ENCODE data around the gene IQCK. TPM values are rescaled to one million over a fixed set of nuclear protein-coding genes. Genes with fewer than 3 reads are reported as not detected.
A peak's percentile ranks its signal among the peaks of the same experiment; 100 is the strongest.

IQCK gene
- polyA plus RNA-seq, 2 of the 4 experiments (the other 2 are of a cell fraction), result 10.3 to 15.6 TPM

DNA sequence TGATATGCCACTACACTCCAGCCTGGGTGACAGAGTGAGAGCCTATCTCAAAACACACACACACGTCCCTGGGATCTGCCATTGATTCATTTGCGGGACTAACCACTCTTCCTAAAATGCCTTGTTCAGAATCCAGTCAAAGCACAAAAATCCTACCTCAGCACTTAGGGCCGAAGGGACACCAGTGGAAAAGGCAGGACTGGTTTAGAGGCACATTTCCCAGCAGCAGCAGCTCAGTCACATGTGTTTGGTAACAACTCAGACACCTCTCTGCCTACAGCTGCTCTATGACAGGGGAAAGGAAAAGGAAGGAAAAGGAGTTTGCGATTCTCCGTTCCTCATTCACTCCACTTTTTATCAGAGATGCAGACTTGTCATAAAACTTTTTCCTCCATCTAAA, 12.2 kb upstream of the IQCK start:
- Histone ChIP-seq H3K4me2 (no peak overlapping the region), H3K27ac (no peak overlapping the region), H3K9me3 (no peaks in the 10 kb centered on the region), H3K4me1 (peaks cover 26% of the 10 kb centered on the region), H3K4me3 (no peak overlapping the region)
- ATAC-seq (no peak), FAIRE-seq (no peak), DNase-seq (ENCODE audit: low read depth in 1 of 2, low spot score in 1 of 2) (no peak)
- ChIA-PET POLR2A (interaction anchor here (0.9 kb wide), 1 partner anchor 179 kb away, joined by 4 read pairs; the partner anchor contains the start of gene GPRC5B), CTCF (interaction anchor here (0.6 to 2.6 kb wide), 3 partner anchors 12 to 181 kb away, joined by 3 to 7 read pairs (median 4); partner anchors contain the start of genes IQCK and KNOP1)
- 94% methylated on average over 5 of the region's 5 CpGs for WGBS (ENCODE audit: missing lambda C conversion rate)
- TF ChIP-seq FOSB (CRISPR knock-in tag; IDR thresholded peaks at IDR 0.05) (no peak), MAFK (IDR thresholded peaks at IDR 0.05; ENCODE audit: partially characterized antibody) (peak; percentile 52)

- TF ChIP-seq SREBF2 (IDR thresholded peaks at IDR 0.05) (no peak), CEBPB (IDR thresholded peaks at IDR 0.05) (no peak), MAFK (IDR thresholded peaks at IDR 0.05; ENCODE audit: partially characterized antibody) (no peak)
- H3K4me2 ChIP-seq, result no peak overlapping the region
- WGBS (ENCODE audit: missing lambda C conversion rate), result 95% methylated on average over 15 of the region's 15 CpGs
- no peak overlapping the region for H3K4me3 ChIP-seq
- DNase-seq (ENCODE audit: low read depth in 1 of 2, low spot score in 1 of 2) (no peak), ATAC-seq (no peak), FAIRE-seq (no peak)
- H3K9me3 ChIP-seq, result no peaks in the 10 kb centered on the region
- H3K4me1 ChIP-seq, result peaks cover 17% of the 10 kb centered on the region; the same call in 2 of the 3 replicates
- no peak overlapping the region for H3K27ac ChIP-seq
- ChIA-PET CTCF (interaction anchor here (1.1 kb wide), 1 partner anchor 677 kb away, joined by 4 read pairs; no protein-coding TSS in a partner anchor), POLR2A (interaction anchor here (0.9 kb wide), 1 partner anchor 11 kb away, joined by 3 read pairs; the partner anchor contains the start of genes IQCK and KNOP1)
Measured at GRCh38 chr16:19706846-19707245, 11.2 kb upstream of the IQCK start.

- no peak overlapping the region for H3K4me3 ChIP-seq
- ChIA-PET POLR2A (interaction anchor here (0.9 kb wide), 1 partner anchor 11 kb away, joined by 3 read pairs; the partner anchor contains the start of genes IQCK and KNOP1), CTCF (interaction anchor here (0.6 to 1.1 kb wide), 2 partner anchors 200 to 676 kb away, joined by 3 to 4 read pairs; no protein-coding TSS in a partner anchor)
- H3K27ac ChIP-seq, result peak overlapping the region in 1 of 2 experiments; percentile 7; a peak in 1 of 6 replicates
- no peak for FAIRE-seq
- no peak overlapping the region for H3K4me2 ChIP-seq
- ATAC-seq, result no peak
- no peak for TF ChIP-seq GATA3 (IDR thresholded peaks at IDR 0.05; ENCODE audit: borderline replicate concordance)
- no peak for TF ChIP-seq HOXB13 (CRISPR knock-in tag; IDR thresholded peaks at IDR 0.05; ENCODE audit: low read depth)
- no peak for TF ChIP-seq RNF2 (IDR thresholded peaks at IDR 0.05; ENCODE audit: borderline replicate concordance, low read depth)
- no peak for TF ChIP-seq ESRRA (IDR thresholded peaks at IDR 0.05; ENCODE audit: borderline replicate concordance, low read length)
- no peak for TF ChIP-seq HEYL (CRISPR knock-in tag; IDR thresholded peaks at IDR 0.05)
- TF ChIP-seq MYC (IDR thresholded peaks at IDR 0.05; ENCODE audit: borderline replicate concordance, low read length), result no peak
- TF ChIP-seq NFE2L2 (conservative IDR thresholded peaks at IDR 0.05; ENCODE audit: low read length), result no peak
- no peak for TF ChIP-seq TP53 (CRISPR knock-in tag; IDR thresholded peaks at IDR 0.05)
- H3K9me3 ChIP-seq, result no peaks in the 10 kb centered on the region
- 93% methylated on average over 8 of the region's 22 CpGs for WGBS (ENCODE audit: missing lambda C conversion rate)
- no peak for DNase-seq (ENCODE audit: low read depth in 1 of 2, low spot score in 1 of 2)
- peaks cover 17% of the 10 kb centered on the region; the same call in 2 of the 3 replicates for H3K4me1 ChIP-seq
Measured at GRCh38 chr16:19707569-19708295, 10.3 kb upstream of the IQCK start.

DNA sequence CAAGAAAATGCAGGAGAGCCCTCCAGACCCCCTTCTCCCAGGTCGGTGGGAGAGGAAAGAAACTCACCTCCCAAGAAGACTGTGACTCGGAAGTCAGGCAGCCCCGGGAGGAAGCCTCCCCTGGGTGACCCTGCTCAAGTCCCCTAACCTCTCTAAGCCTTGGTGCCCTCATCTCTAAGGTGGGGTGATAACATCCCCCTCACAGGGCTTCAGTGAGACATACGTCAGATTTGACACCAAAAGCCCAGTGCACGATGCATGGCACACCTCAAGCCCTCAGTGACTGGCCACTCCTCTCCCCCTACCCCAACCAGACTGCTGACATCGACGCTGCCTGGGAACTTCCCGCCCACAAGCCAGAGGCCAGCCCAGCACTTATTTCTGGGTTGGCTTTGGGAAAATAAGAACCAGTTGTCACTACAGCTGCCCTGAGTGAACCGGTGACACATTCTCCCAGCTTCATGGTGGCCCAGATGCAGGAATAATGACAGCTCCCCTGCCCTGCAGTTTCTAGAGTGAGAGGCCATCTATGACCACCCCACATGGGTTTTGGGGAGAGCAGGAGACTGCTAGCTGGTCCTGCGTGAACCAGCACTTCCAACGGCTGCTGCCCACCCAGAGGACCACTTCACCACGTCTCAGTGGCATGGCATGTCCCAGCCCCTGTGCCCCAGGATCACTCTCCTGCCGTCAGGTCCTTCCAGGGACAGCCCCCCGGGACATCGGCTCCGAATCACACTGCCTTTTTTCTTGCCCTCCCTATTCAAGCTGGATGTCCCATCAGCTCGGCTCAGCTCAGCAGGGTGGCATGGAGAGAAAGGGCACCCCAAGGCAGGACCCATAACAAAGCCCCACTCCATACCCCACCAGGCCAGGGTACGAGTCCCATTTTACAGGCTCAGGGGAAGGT, 9.5 kb upstream of the IQCK start:
- peak; percentile 15 to 18; a peak in 3 of 6 replicates for ATAC-seq
- POLR2A ChIA-PET, result interaction anchor here (0.6 kb wide), 1 partner anchor 166 kb away, joined by 3 read pairs; no protein-coding TSS in a partner anchor
- peaks cover 17% of the 10 kb centered on the region; the same call in 2 of the 3 replicates for H3K4me1 ChIP-seq
- no peak for DNase-seq (ENCODE audit: low read depth in 1 of 2, low spot score in 1 of 2)
- CTCF ChIA-PET, result interaction anchor here (2.9 kb wide), 1 partner anchor 178 kb away, joined by 13 read pairs; no protein-coding TSS in a partner anchor
- H3K27ac ChIP-seq, result peak overlapping the region in 1 of 2 experiments; percentile 7; a peak in 1 of 6 replicates
- WGBS (ENCODE audit: missing lambda C conversion rate), result 93% methylated on average over 18 of the region's 18 CpGs
- no peaks in the 10 kb centered on the region for H3K9me3 ChIP-seq
- FAIRE-seq, result no peak
- H3K4me3 ChIP-seq, result no peak overlapping the region
- no peak overlapping the region for H3K4me2 ChIP-seq
- TF ChIP-seq MAX (IDR thresholded peaks at IDR 0.05), result no peak
- no peak for TF ChIP-seq FOSL2 (IDR thresholded peaks at IDR 0.05)
- no peak for TF ChIP-seq FOSL2 (CRISPR knock-in tag; IDR thresholded peaks at IDR 0.05)
- no peak for TF ChIP-seq POLR2A (IDR thresholded peaks at IDR 0.05; ENCODE audit: low read length)
- no peak for TF ChIP-seq NFE2L2 (conservative IDR thresholded peaks at IDR 0.05; ENCODE audit: low read length)
- no peak for TF ChIP-seq HMGXB4 (CRISPR knock-in tag; IDR thresholded peaks at IDR 0.05; ENCODE audit: borderline replicate concordance)
- no peak for TF ChIP-seq HOXB13 (CRISPR knock-in tag; IDR thresholded peaks at IDR 0.05; ENCODE audit: low read depth)
- TF ChIP-seq, protein P1, sequence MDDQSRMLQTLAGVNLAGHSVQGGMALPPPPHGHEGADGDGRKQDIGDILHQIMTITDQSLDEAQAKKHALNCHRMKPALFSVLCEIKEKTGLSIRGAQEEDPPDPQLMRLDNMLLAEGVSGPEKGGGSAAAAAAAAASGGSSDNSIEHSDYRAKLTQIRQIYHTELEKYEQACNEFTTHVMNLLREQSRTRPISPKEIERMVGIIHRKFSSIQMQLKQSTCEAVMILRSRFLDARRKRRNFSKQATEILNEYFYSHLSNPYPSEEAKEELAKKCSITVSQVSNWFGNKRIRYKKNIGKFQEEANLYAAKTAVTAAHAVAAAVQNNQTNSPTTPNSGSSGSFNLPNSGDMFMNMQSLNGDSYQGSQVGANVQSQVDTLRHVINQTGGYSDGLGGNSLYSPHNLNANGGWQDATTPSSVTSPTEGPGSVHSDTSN (IDR thresholded peaks at IDR 0.05), result no peak
- TF ChIP-seq GATA3 (IDR thresholded peaks at IDR 0.05; ENCODE audit: borderline replicate concordance), result no peak
- no peak for TF ChIP-seq RNF2 (IDR thresholded peaks at IDR 0.05; ENCODE audit: borderline replicate concordance, low read depth)
- TF ChIP-seq, protein P2, sequence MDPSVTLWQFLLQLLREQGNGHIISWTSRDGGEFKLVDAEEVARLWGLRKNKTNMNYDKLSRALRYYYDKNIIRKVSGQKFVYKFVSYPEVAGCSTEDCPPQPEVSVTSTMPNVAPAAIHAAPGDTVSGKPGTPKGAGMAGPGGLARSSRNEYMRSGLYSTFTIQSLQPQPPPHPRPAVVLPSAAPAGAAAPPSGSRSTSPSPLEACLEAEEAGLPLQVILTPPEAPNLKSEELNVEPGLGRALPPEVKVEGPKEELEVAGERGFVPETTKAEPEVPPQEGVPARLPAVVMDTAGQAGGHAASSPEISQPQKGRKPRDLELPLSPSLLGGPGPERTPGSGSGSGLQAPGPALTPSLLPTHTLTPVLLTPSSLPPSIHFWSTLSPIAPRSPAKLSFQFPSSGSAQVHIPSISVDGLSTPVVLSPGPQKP (IDR thresholded peaks at IDR 0.05; ENCODE audit: low read depth, low read length), result no peak
- no peak for TF ChIP-seq CBX8 (IDR thresholded peaks at IDR 0.05)
- TF ChIP-seq E2F6 (IDR thresholded peaks at IDR 0.05; ENCODE audit: borderline replicate concordance, low read depth), result no peak
- no peak for TF ChIP-seq RARB (CRISPR knock-in tag; IDR thresholded peaks at IDR 0.05)

All from A549 (cell line).